ENCODE measurements around the gene GRIN1.

DNA sequence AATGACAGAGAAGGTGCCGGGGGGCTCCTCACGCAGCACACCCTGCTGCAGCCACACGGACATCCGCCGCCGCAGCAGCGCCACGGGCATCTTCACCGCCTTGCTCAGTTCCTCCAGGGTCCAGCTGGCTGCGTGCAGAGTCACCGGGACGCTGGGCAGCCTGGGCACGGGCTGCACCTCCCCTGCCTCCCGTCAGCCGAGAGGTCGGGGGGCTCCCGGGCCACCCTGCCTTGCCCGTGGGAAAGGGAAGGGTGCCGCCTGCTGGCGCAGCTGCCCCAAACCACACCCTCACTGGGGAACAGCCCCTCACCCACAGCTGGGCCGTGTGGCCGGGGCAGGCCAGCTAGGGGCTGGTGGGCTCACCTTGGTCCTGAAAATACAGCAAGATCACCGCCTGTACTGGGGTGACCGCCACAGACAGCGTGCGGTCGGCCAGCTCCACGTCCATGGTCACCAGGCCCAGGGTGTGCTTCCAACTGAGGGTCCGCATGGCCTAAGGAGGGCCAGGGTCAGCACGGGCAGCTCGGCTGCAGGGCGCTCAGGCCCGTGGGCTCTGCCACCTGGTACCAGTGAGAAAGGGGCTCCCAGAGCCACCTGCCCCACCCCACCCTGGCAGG is 36.5 kb downstream of the GRIN1 start:
- TF ChIP-seq, protein P1, sequence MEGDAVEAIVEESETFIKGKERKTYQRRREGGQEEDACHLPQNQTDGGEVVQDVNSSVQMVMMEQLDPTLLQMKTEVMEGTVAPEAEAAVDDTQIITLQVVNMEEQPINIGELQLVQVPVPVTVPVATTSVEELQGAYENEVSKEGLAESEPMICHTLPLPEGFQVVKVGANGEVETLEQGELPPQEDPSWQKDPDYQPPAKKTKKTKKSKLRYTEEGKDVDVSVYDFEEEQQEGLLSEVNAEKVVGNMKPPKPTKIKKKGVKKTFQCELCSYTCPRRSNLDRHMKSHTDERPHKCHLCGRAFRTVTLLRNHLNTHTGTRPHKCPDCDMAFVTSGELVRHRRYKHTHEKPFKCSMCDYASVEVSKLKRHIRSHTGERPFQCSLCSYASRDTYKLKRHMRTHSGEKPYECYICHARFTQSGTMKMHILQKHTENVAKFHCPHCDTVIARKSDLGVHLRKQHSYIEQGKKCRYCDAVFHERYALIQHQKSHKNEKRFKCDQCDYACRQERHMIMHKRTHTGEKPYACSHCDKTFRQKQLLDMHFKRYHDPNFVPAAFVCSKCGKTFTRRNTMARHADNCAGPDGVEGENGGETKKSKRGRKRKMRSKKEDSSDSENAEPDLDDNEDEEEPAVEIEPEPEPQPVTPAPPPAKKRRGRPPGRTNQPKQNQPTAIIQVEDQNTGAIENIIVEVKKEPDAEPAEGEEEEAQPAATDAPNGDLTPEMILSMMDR (IDR thresholded peaks at IDR 0.05 in 2 of 3, conservative IDR thresholded peaks at IDR 0.05 in 1 of 3; ENCODE audit: control insufficient read depth in 2 of 3, extremely low read depth in 1 of 3, insufficient read depth in 1 of 3, low read depth in 3 of 3, low read length in 3 of 3), result peak in 2 of 3 experiments; percentile 35 to 55; a peak in 4 of 6 replicates
- TF ChIP-seq EP300 (IDR thresholded peaks at IDR 0.05; ENCODE audit: borderline replicate concordance in 1 of 2, control insufficient read depth in 1 of 2, low read depth in 2 of 2, low read length in 2 of 2) (no peak), MXI1 (IDR thresholded peaks at IDR 0.05; ENCODE audit: low read depth, low read length) (no peak), POLR2A (IDR thresholded peaks at IDR 0.05; ENCODE audit: low read depth, low read length) (peak; percentile 31; the same call in 1 of the 2 replicates)
